Fibroblast of lung (primary cell): ENCODE results near the gene SYT13. TPM values are rescaled to one million over a fixed set of nuclear protein-coding genes. Genes with fewer than 3 reads are reported as not detected.

Experiments used
- DNase-seq, 2 donors: peaks; one replicate each; pipeline versions ENCODE4 v3.0.0 to v3.0.0-alpha.2; 2010; ENCODE audit warnings: low read depth in 2 of 2
- H2AFZ ChIP-seq: 2 replicates; pipeline ENCODE4 v1.5.1; 2012; ENCODE audit warnings: low read length, control low read depth, inconsistent platforms
- H3K27ac ChIP-seq: 2 replicates; pipeline ENCODE4 v1.5.1; 2011; ENCODE audit warnings: low read length, control low read depth; ENCODE audit not compliant: insufficient read depth
- H3K27me3 ChIP-seq: 2 replicates; pipeline ENCODE4 v1.5.1; 2011; ENCODE audit warnings: mild to moderate bottlenecking, low read length; ENCODE audit not compliant: control insufficient read depth, insufficient read depth
- H3K36me3 ChIP-seq: 2 replicates; pipeline ENCODE4 v1.5.1; 2011; ENCODE audit warnings: low read length; ENCODE audit not compliant: control insufficient read depth, insufficient read depth
- H3K4me1 ChIP-seq: 2 replicates; pipeline ENCODE4 v1.5.1; 2011; ENCODE audit warnings: low read length; ENCODE audit not compliant: control insufficient read depth, insufficient read depth; ENCODE audit errors: extremely low read depth
- H3K4me2 ChIP-seq: 2 replicates; pipeline ENCODE4 v1.5.1; 2011; ENCODE audit warnings: low read length, control low read depth; ENCODE audit not compliant: insufficient read depth; ENCODE audit errors: extremely low read depth
- H3K4me3 ChIP-seq, 4 experiments: fragments of 200-600 bp in 1 of 4; sonication (generic) in 1 of 4; replicated peaks in 1 of 4; 2 replicates each; pipeline ENCODE4 v1.5.1; 2011 to 2016; ENCODE audit warnings: low read length in 4 of 4, low read depth in 3 of 4, mild to moderate bottlenecking in 3 of 4, control low read depth in 2 of 4, inconsistent platforms in 1 of 4, mixed read lengths in 1 of 4; ENCODE audit not compliant: insufficient read depth in 1 of 4; ENCODE audit errors: control extremely low read depth in 1 of 4
- H3K79me2 ChIP-seq: 2 replicates; pipeline ENCODE4 v1.5.1; 2012; ENCODE audit warnings: mild to moderate bottlenecking, low read length, inconsistent platforms; ENCODE audit not compliant: control insufficient read depth, insufficient read depth
- H3K9ac ChIP-seq: 2 replicates; pipeline ENCODE4 v1.5.1; 2011; ENCODE audit warnings: mild to moderate bottlenecking, low read length, control low read depth; ENCODE audit not compliant: insufficient read depth
- H3K9me3 ChIP-seq: 2 replicates; pipeline ENCODE4 v1.5.1; 2012; ENCODE audit warnings: low read depth, low read length; ENCODE audit not compliant: control insufficient read depth, insufficient read depth
- H4K20me1 ChIP-seq: 2 replicates; pipeline ENCODE4 v1.5.1; 2011; ENCODE audit warnings: low read length; ENCODE audit not compliant: control insufficient read depth, insufficient read depth; ENCODE audit errors: extremely low read depth
- EZH2 ChIP-seq: IDR thresholded peaks from 2 replicates; pipeline ENCODE4 v1.5.1; 2012; ENCODE audit warnings: low read length, control low read depth, mild to moderate bottlenecking; ENCODE audit errors: missing control alignments
- polyA plus RNA-seq, 2 donors: library from polyadenylated mRNA; depleted of rRNA in 1 of 2; stranded (reverse) in 1 of 2; unstranded in 1 of 2; fragments of >200 nt; gene quantifications; 2 replicates each; pipeline ENCODE4 v1.2.1, GENCODE V29; 2011 to 2012; ENCODE audit warnings: missing spikeins in 1 of 2
- total RNA-seq: library from RNA; depleted of rRNA; stranded (reverse); fragments of >200 nt; gene quantifications from 2 replicates; pipeline ENCODE4 v1.2.1, GENCODE V29; 2014
- TF ChIP-seq, protein P1 (sequence below), 2 donors: IDR thresholded peaks in 1 of 2; conservative IDR thresholded peaks in 1 of 2; 1 replicate in 1 of 2; 2 replicates in 1 of 2; pipeline ENCODE4 v1.5.1; 2011 to 2012; ENCODE audit warnings: low read length in 2 of 2, control low read depth in 1 of 2, inconsistent platforms in 1 of 2, low read depth in 1 of 2, mild to moderate bottlenecking in 1 of 2

The SYT13 gene
- total and polyA plus RNA-seq, 2 donors (not counting 1 experiment from before 2014, with no cell fraction given), result not detected

DNA sequence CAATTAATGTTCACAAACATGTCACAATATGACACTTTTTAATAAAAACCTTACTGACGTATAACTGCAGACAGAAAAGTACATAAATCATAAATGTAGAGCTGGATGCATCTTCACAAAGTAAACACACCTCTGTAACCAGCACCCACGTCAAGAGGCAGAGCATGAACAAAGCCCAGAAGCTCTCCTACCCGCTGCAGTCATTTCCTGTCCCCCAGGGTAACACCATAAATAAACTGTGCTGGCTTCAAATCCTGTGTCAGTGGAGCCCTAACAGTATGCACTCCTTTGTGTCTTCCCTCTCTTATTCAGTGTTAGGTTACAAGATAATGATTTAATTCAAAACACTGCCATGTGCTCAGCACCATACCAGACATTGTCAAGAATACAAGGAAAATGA lies 5.7 kb downstream of the SYT13 start:
- Histone ChIP-seq H3K27ac (no peak overlapping the region), H3K4me3 (no peak overlapping the region), H4K20me1 (no peaks in the 10 kb centered on the region), H3K9ac (no peak overlapping the region), H3K36me3 (no peaks in the 10 kb centered on the region), H3K4me1 (no peaks in the 10 kb centered on the region), H3K4me2 (no peak overlapping the region), H3K27me3 (peaks cover 6% of the 10 kb centered on the region), H3K79me2 (no peaks in the 10 kb centered on the region), H3K9me3 (no peaks in the 10 kb centered on the region), H2AFZ (no peak overlapping the region)
- TF ChIP-seq, protein P1, sequence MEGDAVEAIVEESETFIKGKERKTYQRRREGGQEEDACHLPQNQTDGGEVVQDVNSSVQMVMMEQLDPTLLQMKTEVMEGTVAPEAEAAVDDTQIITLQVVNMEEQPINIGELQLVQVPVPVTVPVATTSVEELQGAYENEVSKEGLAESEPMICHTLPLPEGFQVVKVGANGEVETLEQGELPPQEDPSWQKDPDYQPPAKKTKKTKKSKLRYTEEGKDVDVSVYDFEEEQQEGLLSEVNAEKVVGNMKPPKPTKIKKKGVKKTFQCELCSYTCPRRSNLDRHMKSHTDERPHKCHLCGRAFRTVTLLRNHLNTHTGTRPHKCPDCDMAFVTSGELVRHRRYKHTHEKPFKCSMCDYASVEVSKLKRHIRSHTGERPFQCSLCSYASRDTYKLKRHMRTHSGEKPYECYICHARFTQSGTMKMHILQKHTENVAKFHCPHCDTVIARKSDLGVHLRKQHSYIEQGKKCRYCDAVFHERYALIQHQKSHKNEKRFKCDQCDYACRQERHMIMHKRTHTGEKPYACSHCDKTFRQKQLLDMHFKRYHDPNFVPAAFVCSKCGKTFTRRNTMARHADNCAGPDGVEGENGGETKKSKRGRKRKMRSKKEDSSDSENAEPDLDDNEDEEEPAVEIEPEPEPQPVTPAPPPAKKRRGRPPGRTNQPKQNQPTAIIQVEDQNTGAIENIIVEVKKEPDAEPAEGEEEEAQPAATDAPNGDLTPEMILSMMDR (conservative IDR thresholded peaks at IDR 0.05 in 1 of 2, IDR thresholded peaks at IDR 0.05 in 1 of 2; ENCODE audit: low read depth in 1 of 2, low read length in 2 of 2), result no peak
- no peak for TF ChIP-seq EZH2
- no peak for DNase-seq

DNA sequence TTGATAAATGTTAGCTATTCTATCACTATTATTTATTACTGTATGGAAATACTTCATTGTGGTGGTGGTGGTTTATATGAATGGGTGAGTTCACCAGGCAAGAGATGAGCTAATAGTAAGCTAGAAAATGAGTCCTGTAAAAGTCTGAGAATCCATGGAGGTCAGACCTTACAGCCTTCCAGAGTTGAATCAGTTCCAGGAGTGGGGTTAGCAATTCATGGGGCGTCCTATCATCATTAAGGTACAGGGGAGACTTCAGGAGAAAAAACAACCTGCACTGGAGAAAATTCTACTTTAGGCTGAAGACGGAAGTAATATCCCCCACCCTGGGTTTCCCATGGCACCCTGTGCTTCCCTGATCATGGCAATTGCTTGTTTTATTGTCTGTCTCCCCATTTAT lies 6.5 kb downstream of the SYT13 start:
- no peaks in the 10 kb centered on the region for H3K9me3 ChIP-seq
- H3K27ac ChIP-seq, result no peak overlapping the region
- no peak overlapping the region for H3K4me2 ChIP-seq
- H3K27me3 ChIP-seq, result peaks cover 6% of the 10 kb centered on the region
- no peaks in the 10 kb centered on the region for H4K20me1 ChIP-seq
- no peak overlapping the region for H2AFZ ChIP-seq
- TF ChIP-seq, protein P1 (conservative IDR thresholded peaks at IDR 0.05 in 1 of 2, IDR thresholded peaks at IDR 0.05 in 1 of 2; ENCODE audit: low read depth in 1 of 2, low read length in 2 of 2), result no peak
- TF ChIP-seq EZH2, result no peak
- no peak overlapping the region for H3K4me3 ChIP-seq
- no peak for DNase-seq
- no peaks in the 10 kb centered on the region for H3K36me3 ChIP-seq
- H3K4me1 ChIP-seq, result no peaks in the 10 kb centered on the region
- no peak overlapping the region for H3K9ac ChIP-seq
- no peaks in the 10 kb centered on the region for H3K79me2 ChIP-seq

DNA sequence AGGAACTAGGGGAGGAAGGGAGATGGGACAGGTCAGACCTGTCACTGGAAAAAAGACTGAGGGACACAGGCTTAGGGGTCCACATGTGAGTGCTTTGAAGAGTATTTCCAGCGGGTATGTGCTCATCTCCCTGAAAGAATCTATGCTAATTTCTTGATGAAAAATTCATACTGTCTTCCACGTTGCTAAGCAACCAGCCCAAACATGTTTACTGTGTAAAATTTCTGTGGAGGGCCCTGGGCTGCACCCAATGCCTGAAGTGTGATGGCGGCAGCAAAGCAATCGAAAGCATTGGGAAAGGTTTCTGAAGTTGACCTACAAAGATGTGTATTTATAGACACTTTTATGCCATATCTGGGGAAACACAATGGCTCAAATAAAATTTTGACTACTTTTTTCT lies 7.4 kb downstream of the SYT13 start:
- Histone ChIP-seq H3K27ac (no peak overlapping the region), H3K4me1 (no peaks in the 10 kb centered on the region), H2AFZ (no peak overlapping the region), H3K79me2 (no peaks in the 10 kb centered on the region), H3K9ac (no peak overlapping the region), H4K20me1 (no peaks in the 10 kb centered on the region), H3K4me3 (no peak overlapping the region), H3K9me3 (no peaks in the 10 kb centered on the region), H3K27me3 (peaks cover 6% of the 10 kb centered on the region), H3K36me3 (no peaks in the 10 kb centered on the region), H3K4me2 (no peak overlapping the region)
- no peak for TF ChIP-seq EZH2
- TF ChIP-seq, protein P1 (conservative IDR thresholded peaks at IDR 0.05 in 1 of 2, IDR thresholded peaks at IDR 0.05 in 1 of 2; ENCODE audit: low read depth in 1 of 2, low read length in 2 of 2), result no peak
- DNase-seq, result no peak
